Fibroblast of lung (primary cell): ENCODE results near the gene SPATC1L.

ENCODE experiments used
- CTCF ChIP-seq, 2 donors: IDR thresholded peaks in 1 of 2; conservative IDR thresholded peaks in 1 of 2; 1 replicate in 1 of 2; 2 replicates in 1 of 2; pipeline ENCODE4 v1.5.1; 2011 to 2012; ENCODE audit warnings: low read length in 2 of 2, control low read depth in 1 of 2, inconsistent platforms in 1 of 2, low read depth in 1 of 2, mild to moderate bottlenecking in 1 of 2
- EZH2 ChIP-seq: IDR thresholded peaks from 2 replicates; pipeline ENCODE4 v1.5.1; 2012; ENCODE audit warnings: low read length, control low read depth, mild to moderate bottlenecking; ENCODE audit errors: missing control alignments

DNA sequence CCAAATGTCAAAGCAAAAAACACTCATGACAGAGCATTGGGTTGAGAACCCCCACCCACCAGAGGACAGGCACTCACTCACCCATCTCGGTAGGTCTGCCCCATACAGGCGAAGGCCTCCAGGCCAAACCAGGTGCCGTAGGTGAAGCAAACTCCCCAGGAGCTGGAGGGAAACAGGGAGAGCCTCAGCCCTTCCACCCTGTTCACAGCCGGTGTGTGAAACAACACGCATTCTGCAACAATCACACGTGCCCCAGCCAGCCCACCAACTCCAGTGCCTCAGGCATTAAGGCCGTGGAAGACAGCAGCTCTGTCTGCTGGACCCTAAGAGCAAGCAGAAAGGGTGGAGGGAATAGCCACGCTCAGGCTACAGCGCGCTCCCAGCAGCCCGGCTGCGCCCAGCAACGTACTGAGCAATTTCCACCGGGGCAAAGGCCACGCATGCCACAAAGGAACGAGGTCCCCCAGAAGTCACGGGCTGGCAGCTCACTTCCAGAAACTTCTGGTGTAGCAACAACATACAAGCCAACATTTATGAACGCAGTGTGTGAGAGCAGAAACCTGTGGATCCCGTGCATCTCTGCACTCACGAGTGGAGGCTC is 11.4 kb upstream of the SPATC1L start:
- TF ChIP-seq CTCF (conservative IDR thresholded peaks at IDR 0.05 in 1 of 2, IDR thresholded peaks at IDR 0.05 in 1 of 2; ENCODE audit: low read depth in 1 of 2, low read length in 2 of 2) = no peak
- no peak for TF ChIP-seq EZH2
